Keratinocyte (primary cell): Measurements from ENCODE around the gene RACGAP1.

Experiments
- CTCF ChIP-seq, 3 experiments: IDR thresholded peaks in 1 of 3; conservative IDR thresholded peaks in 1 of 3; optimal IDR thresholded peaks in 1 of 3; 2 replicates in 2 of 3; 3 replicates in 1 of 3; pipeline versions ENCODE3 to v1.5.1; 2011; ENCODE audit warnings: low read length in 3 of 3, mild to moderate bottlenecking in 3 of 3, moderate library complexity in 2 of 3, control low read depth in 1 of 3, inconsistent platforms in 1 of 3; ENCODE audit not compliant: insufficient read depth in 2 of 3; ENCODE audit errors: extremely low read depth in 1 of 3
- EZH2 ChIP-seq: IDR thresholded peaks from one replicate; pipeline ENCODE4 v1.6.1; 2012; ENCODE audit warnings: inconsistent platforms, mild to moderate bottlenecking, low read length, moderate library complexity

DNA sequence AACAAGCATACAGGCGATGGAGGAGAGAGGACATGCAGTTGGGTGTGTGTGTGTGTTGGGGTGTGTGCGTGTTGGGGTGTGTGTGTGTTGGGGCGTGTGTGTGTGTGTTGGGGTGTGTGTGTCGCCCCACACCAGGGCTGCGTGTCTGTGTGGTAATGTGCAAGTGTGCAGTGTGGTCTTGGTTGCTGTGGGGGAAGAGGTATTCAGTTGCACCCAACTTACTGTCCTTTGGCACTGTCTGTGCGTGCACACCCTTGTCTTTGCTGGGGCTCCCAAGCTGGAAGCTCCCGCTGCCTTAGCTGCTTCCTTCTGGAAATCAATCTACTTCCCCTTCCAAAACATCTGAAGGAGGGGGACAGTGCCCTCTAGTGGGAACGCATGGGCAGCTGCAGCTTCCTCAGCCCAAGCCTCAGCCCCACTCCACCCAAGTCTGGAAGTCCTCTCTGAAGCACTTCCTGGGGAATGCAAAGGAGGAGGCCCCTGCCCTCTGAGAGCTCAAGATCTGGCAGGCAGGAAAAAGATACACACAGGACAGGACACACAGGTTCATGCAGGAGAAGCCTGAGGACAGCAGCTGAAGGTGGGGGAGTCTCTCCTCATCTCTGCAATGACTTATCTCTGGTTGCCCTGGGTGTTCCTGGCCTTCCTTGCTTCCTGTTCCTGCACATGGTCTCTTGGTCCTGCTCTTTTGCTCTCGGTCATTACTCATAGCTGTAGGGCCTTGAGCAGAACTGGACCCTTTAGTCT is 45.2 kb upstream of the RACGAP1 start:
- TF ChIP-seq CTCF (optimal IDR thresholded peaks at IDR 0.05 in 1 of 3, IDR thresholded peaks at IDR 0.05 in 1 of 3, conservative IDR thresholded peaks at IDR 0.05 in 1 of 3; ENCODE audit: extremely low read depth in 1 of 3, insufficient read depth in 2 of 3, low read length in 3 of 3) (peak; percentile 93 to 98 (median 97)), EZH2 (no peak)
